Aorta (tissue), 5 donors: ENCODE measurements around the gene PRELID2. TPM values are rescaled to one million over a fixed set of nuclear protein-coding genes. Genes with fewer than 3 reads are reported as not detected.
A peak's percentile ranks its signal among the peaks of the same experiment; 100 is the strongest.

Experiments
- ATAC-seq: fragments of 200-7000 bp; cut with Tn5 transposase; one replicate; pipeline ENCODE4 v1.9.1; 2022; ENCODE audit warnings: moderate library complexity; ENCODE audit not compliant: low FRiP score
- DNase-seq, 2 donors: peaks; one replicate each; pipeline ENCODE4 v3.0.0-alpha.2; 2020
- H3K27ac ChIP-seq, 2 donors: one replicate each; pipeline ENCODE4 v1.5.1; 2013; ENCODE audit warnings: low read length in 2 of 2, mild to moderate bottlenecking in 2 of 2, moderate library complexity in 2 of 2, control low read depth in 1 of 2, inconsistent platforms in 1 of 2, low read depth in 1 of 2
- H3K27me3 ChIP-seq, 2 donors: one replicate each; pipeline ENCODE4 v1.6.1; 2013; ENCODE audit warnings: control low read depth in 1 of 2, low read length in 1 of 2, mild to moderate bottlenecking in 1 of 2, moderate library complexity in 1 of 2; ENCODE audit not compliant: insufficient read depth in 2 of 2, control insufficient read depth in 1 of 2
- H3K36me3 ChIP-seq, 2 donors: one replicate each; pipeline ENCODE4 v1.6.1; 2013; ENCODE audit warnings: control low read depth in 1 of 2, low read length in 1 of 2, mild to moderate bottlenecking in 1 of 2; ENCODE audit not compliant: insufficient read depth in 2 of 2, control insufficient read depth in 1 of 2
- H3K4me1 ChIP-seq, 2 donors: one replicate each; pipeline ENCODE4 v1.6.1; 2013; ENCODE audit warnings: low read length in 2 of 2, control low read depth in 1 of 2, mild to moderate bottlenecking in 1 of 2, moderate library complexity in 1 of 2; ENCODE audit not compliant: insufficient read depth in 2 of 2, control insufficient read depth in 1 of 2
- H3K4me3 ChIP-seq, 2 donors: one replicate each; pipeline ENCODE4 v1.5.1; 2013; ENCODE audit warnings: low read length in 2 of 2, control low read depth in 1 of 2, mild to moderate bottlenecking in 1 of 2
- H3K9me3 ChIP-seq: one replicate; pipeline ENCODE4 v1.6.1; 2013; ENCODE audit warnings: mild to moderate bottlenecking, low read length; ENCODE audit not compliant: control insufficient read depth
- WGBS, 2 donors: extraction: QIAGEN DNeasy Blood & Tissue Kit; methylation state at CpG; one replicate each; pipeline ENCODE4 v1.1.7; 2013; 5-methylcytosine and 5-hydroxymethylcytosine counted together
- intact Hi-C, 2 donors: fragments of 100-400 bp; cut with DNase I; formaldehyde crosslinking; loops; one replicate each; pipeline versions ENCODE4 v1.14.2 to v1.15.0; 2022
- polyA plus RNA-seq, 2 donors: library from polyadenylated mRNA; stranded (reverse); fragments of 200-250 nt; gene quantifications; one replicate each; pipeline ENCODE4 v1.2.3, GENCODE V29; 2013
- total RNA-seq, 2 donors: library from RNA; stranded (reverse); fragmentation: NEBNext Ultra II Directional; extraction: Animal tissue kit (Norgen Biotek cat#: 25700); gene quantifications; one replicate each; pipeline ENCODE4 v1.2.1, GENCODE V29; 2021
- donor health status: healthy with polysubstance abuse.
- donor health status: Bipolar disorder and iron deficiency.
- donor health status: DM: no; HTN: no; CAD: no.
- donor health status: DM: no; HTN: no; CAD: no.
- donor health status: DM: yes; HTN: yes; CAD: no.

PRELID2 gene
- total and polyA plus RNA-seq, 4 donors = 4.3 to 28.7 (median 15.8) TPM

DNA sequence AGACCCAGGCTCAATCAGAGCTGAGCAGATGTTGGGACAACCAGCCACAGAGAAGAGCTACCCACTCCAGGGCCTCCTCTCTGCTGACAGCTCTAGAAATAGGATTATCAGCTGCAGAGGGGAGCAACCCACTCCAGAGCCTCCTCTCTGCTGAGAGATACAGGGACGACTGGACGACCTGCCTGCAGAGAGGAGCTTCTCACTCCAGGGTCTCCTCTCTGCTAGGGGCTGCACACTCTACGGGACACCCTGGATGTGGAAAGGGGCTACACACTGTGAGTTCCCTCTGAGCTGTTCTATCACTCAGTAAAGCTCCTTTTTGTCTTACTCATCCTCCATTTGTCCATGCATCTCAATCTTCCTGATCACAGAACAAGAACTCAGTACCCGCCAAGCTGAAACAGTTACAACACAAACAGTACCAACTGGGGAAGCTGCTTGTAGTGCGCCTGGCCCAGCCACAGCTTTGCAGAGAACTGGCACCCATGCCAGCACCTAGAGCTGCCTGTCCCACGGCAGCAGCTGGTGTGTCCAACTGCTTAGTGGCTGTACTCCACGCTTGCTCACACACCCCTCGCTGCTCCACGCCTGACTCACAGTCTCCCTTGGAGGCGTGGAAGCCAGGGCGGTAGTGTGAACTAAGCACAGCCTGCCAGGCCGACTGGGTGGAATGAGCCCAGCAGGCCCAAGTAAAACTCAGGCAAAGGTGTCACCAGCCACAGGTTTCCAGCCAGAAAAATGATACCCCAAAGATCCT, 56.8 kb downstream of the PRELID2 start:
- Histone ChIP-seq H3K27me3 (no peaks in the 10 kb centered on the region), H3K4me3 (no peak overlapping the region), H3K36me3 (no peaks in the 10 kb centered on the region), H3K4me1 (peaks cover 0 to 5% of the 10 kb centered on the region in 2 donors), H3K9me3 (no peaks in the 10 kb centered on the region), H3K27ac (no peak overlapping the region)
- intact Hi-C loops = no loop called here
- peak in 1 of 2 donors; percentile 60 for DNase-seq
- ATAC-seq = no peak
- WGBS, 2 donors = 79 to 81% methylated on average over 12 of the region's 12 CpGs

DNA sequence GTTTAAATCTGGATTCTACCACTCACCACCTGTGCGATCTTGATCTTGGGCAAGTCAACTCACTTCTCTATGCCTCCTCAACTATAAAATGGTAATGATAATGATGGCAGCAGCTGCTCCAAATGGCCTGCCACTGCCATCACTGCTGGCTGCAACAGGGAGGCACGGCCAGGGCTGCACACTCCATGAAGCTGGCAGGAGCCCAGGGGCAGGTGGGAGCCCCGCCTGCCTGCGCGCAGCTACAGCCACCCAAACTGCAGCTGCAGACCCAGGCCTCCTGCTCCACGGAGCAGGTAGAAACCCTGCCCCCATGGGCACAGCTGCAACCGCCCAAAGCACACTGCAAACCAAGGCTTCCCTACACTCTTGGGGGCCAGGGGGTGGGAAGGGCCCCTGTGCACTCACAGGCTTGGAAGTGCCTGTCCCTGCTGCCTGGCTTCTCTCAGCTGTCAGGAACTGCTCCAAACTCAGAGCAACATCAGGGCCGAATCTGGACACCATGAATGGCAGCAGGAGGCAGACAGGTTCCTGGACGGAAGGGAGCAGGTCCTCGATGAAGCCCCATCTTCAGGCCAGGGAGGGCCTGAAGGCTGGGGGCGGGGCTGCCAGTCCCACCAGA, 57.6 kb downstream of the PRELID2 start:
- 92 to 93% methylated on average over 11 of the region's 11 CpGs for WGBS, 2 donors
- H3K27me3 ChIP-seq = no peaks in the 10 kb centered on the region
- H3K4me3 ChIP-seq = no peak overlapping the region
- no peaks in the 10 kb centered on the region for H3K36me3 ChIP-seq
- H3K4me1 ChIP-seq = peaks cover 0 to 5% of the 10 kb centered on the region in 2 donors
- H3K9me3 ChIP-seq = no peaks in the 10 kb centered on the region
- H3K27ac ChIP-seq = no peak overlapping the region
- intact Hi-C loops = no loop called here
- ATAC-seq (no peak), DNase-seq (no peak)

DNA sequence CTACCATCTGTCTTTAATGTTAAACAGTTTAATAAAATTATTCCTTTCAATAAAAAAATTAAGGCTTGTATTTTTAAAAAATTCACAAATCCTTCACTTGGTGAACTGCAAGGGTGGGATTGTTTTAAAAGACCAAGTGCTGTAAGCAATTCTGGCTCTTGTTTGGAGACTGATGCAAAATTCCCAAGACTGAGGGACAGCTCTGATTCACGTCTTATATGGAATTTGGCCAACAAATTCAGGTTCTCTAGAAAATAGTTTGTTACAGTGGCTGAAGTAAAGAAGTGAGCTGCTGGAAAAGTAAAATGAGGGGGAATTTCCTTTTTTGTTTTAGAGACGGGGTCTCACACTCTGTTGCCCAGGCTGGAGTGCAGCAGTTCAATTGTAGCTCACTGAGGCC, 58.3 kb downstream of the PRELID2 start:
- peaks cover 0 to 5% of the 10 kb centered on the region in 2 donors for H3K4me1 ChIP-seq
- H3K9me3 ChIP-seq = no peaks in the 10 kb centered on the region
- no peak overlapping the region for H3K27ac ChIP-seq
- ATAC-seq (no peak), DNase-seq (no peak)
- no peaks in the 10 kb centered on the region for H3K36me3 ChIP-seq
- H3K27me3 ChIP-seq = no peaks in the 10 kb centered on the region
- WGBS, 2 donors = 49% methylated on average over 2 of the region's 2 CpGs
- no peak overlapping the region for H3K4me3 ChIP-seq
- intact Hi-C loops = no loop called here

DNA sequence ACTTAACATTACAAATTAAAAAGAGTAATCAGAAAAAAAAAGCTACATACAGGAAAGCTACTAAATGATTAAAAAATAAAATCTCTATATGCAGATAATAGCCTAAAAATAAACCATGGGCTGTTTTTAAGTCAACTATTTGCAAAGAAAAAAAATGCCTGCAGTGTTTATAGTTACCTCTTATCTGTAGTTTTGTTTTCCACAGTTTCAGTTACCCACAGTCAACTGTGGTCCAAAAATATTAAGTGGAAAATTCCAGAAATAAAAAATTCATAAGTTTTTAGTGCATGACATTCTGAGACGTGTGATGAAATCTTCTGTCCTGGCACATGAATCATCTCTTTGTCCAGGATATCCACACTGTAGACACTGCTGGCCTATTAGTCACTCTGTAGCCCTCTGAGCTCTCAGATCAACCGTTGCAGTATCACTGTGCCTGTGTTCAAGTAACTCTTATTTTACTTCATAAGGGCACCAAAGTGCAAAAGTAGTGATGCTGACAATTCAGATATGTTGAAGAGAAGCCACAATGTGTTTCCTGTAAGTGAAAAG, 59.2 kb downstream of the PRELID2 start:
- H3K9me3 ChIP-seq = no peaks in the 10 kb centered on the region
- ATAC-seq (peak; percentile 85), DNase-seq (no peak)
- 0 to 8% methylated on average over 2 of the region's 2 CpGs for WGBS, 2 donors
- no peaks in the 10 kb centered on the region for H3K36me3 ChIP-seq
- no peak overlapping the region for H3K27ac ChIP-seq
- intact Hi-C loops = no loop called here
- H3K4me3 ChIP-seq = no peak overlapping the region
- peaks cover 0 to 5% of the 10 kb centered on the region in 2 donors for H3K4me1 ChIP-seq
- no peaks in the 10 kb centered on the region for H3K27me3 ChIP-seq

DNA sequence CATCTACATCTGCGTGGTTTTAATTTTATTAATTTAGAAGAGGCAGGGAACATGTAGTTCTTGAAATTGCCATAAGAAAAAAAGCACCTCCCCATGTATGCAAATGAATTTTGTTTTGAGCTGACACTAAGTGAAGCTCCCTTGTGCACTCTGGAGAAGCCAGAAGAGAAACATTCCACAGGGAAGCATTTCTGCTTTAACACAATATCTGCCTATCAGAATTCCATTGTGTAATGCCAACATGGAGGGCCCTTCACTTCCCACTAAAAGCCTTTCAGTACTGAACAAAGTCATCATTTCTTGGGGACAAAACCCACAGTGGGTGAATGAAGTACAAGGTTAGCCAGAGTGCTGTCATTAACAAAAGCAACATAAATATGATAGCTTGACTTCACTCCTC, 59.7 kb downstream of the PRELID2 start:
- Histone ChIP-seq H3K4me3 (no peak overlapping the region), H3K27ac (peak overlapping the region in 1 of 2 donors; percentile 17), H3K27me3 (no peaks in the 10 kb centered on the region), H3K4me1 (peaks cover 0 to 5% of the 10 kb centered on the region in 2 donors), H3K36me3 (no peaks in the 10 kb centered on the region), H3K9me3 (no peaks in the 10 kb centered on the region)
- intact Hi-C loops = no loop called here
- 96 to 100% methylated on average over 1 of the region's 1 CpG for WGBS, 2 donors
- DNase-seq (no peak), ATAC-seq (no peak)

DNA sequence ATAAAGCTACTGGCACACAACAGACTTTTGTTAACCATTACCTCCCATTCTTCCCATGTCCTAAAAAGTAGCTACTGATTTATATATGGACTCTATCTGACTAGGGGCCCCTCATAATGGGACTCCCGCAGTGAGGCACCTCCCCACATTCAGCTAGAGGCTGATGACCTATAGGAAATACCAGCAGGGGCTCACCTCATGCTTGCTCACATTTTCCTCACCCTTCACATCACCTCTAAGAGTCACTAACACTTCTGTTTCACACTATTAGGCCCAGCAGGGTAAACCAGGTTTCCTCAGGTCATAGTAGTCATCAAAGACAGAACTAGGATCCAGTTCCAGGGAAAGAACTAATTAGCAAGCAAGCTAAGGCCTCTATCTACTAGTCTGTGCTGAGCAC, 60.7 kb downstream of the PRELID2 start:
- WGBS, 2 donors = 96% methylated on average over 1 of the region's 1 CpG
- H3K4me3 ChIP-seq = no peak overlapping the region
- DNase-seq = no peak
- H3K36me3 ChIP-seq = no peaks in the 10 kb centered on the region
- H3K4me1 ChIP-seq = peaks cover 0 to 5% of the 10 kb centered on the region in 2 donors
- ATAC-seq = no peak
- intact Hi-C loops = no loop called here
- H3K27me3 ChIP-seq = no peaks in the 10 kb centered on the region
- H3K9me3 ChIP-seq = no peaks in the 10 kb centered on the region
- H3K27ac ChIP-seq = no peak overlapping the region

DNA sequence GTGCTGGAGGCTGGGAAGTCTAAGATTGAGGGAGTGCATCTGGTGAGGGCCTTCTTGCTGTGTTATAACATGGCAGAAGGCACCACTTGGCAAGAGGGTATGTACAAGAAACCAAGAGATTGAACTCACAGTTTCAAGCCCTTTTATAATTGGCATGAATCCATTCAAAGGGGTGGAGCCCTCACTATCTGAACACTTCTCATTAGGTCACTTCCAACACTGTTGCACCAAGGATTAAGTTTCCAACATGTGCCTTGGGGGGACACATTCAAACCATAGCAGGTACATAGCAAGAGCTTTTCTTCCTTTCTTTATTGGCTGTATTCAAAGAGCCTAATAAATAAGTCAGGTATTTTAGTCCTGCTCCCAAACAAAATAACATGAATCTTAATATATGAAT, 62.7 kb downstream of the PRELID2 start:
- Histone ChIP-seq H3K27ac (no peak overlapping the region), H3K4me3 (no peak overlapping the region), H3K27me3 (no peaks in the 10 kb centered on the region), H3K36me3 (no peaks in the 10 kb centered on the region), H3K4me1 (peaks cover 0 to 5% of the 10 kb centered on the region in 2 donors), H3K9me3 (no peaks in the 10 kb centered on the region)
- DNase-seq (no peak), ATAC-seq (no peak)
- intact Hi-C loops = no loop called here

DNA sequence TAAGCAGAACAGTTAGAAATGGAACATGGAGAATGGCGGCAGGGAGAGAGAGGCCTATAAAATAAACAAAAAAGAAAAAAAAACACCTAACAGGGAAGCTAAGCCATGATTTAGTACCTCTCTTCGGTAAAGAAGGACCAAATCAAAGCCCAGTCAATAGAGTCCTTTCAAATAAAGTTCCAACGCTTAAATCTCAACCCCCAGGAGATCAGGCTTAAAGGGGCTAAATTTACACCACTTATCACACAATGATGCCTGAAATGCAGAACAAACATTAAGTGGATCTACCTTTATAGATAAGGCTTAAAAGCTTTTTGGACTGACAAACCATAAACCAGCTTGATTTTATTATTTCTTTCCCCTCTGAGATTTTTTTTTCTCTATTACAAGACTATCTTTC, 66.3 kb downstream of the PRELID2 start:
- intact Hi-C loops = no loop called here
- Histone ChIP-seq H3K4me1 (no peaks in the 10 kb centered on the region), H3K4me3 (no peak overlapping the region), H3K27me3 (no peaks in the 10 kb centered on the region), H3K36me3 (no peaks in the 10 kb centered on the region), H3K9me3 (no peaks in the 10 kb centered on the region), H3K27ac (no peak overlapping the region)
- 62 to 72% methylated on average over 3 of the region's 3 CpGs for WGBS, 2 donors
- DNase-seq (no peak), ATAC-seq (no peak)

DNA sequence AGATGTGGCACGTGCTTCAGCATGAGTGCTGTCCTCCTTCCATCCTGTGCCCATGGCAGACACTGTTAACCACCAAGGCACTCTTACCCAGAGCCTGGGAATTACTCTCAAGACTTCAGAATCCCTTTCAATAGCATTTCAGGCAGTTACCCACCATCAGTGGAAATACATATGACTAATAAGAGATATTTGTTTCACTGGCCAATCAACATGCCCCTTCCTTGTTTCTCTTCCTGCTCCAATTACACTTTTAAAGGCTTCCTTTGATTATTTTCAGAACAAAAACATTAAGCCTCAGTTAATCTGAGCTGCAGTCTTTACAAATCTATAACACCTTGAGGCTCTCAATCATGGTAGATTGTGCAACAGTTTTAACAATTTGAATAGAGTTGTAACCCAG, 70.8 kb downstream of the PRELID2 start:
- DNase-seq = no peak
- intact Hi-C loops = no loop called here
- 92% methylated on average over 1 of the region's 1 CpG for WGBS, 2 donors

More for the DNA sequence above, 70.8 kb downstream of the PRELID2 start:
- Histone ChIP-seq H3K4me1 (no peaks in the 10 kb centered on the region), H3K9me3 (no peaks in the 10 kb centered on the region), H3K4me3 (no peak overlapping the region), H3K36me3 (no peaks in the 10 kb centered on the region), H3K27me3 (no peaks in the 10 kb centered on the region), H3K27ac (no peak overlapping the region)
- ATAC-seq = no peak
